HCT116 (cell line): ENCODE data around the gene NF2. TPM values are rescaled to one million over a fixed set of nuclear protein-coding genes. Genes with fewer than 3 reads are reported as not detected.

Source experiments
- ATAC-seq: fragments of 200-7000 bp; cut with Tn5 transposase; 2 replicates; pipeline ENCODE4 v1.9.1; 2020; ENCODE audit warnings: mild to moderate bottlenecking, moderate library complexity
- BruUV-seq: library from RNA; stranded (reverse); fragments of 400-500 nt; replicated peaks from 2 replicates; lab custom pipeline; 2021; lab: Mats Ljungman, UMichigan
- CTCF ChIA-PET: fragments of 300-600 bp; sonication (Branson Sonifier 250); formaldehyde crosslinking; loops from one replicate; lab custom pipeline; 2021; ENCODE audit warnings: antibody characterized with exemption; lab: Charles Lee
- POLR2A ChIA-PET: fragments of 300-600, 350-600 bp; sonication (Branson Sonifier 250); formaldehyde crosslinking; loops from one replicate; lab custom pipeline; 2021; ENCODE audit warnings: antibody characterized with exemption; lab: Charles Lee
- RAD21 ChIA-PET, 2 experiments: fragments of 300-600 bp; sonication (Branson Sonifier 250); formaldehyde crosslinking; loops; one replicate each; lab custom pipeline; 2023; ENCODE audit warnings: low total read pairs in 2 of 2; ENCODE audit not compliant: uncharacterized antibody in 2 of 2, unreplicated experiment in 2 of 2, low non-redundant PET in 1 of 2; lab: Charles Lee
- DNase-seq: peaks from one replicate; pipeline ENCODE4 v3.0.0-alpha.2; 2010; ENCODE audit warnings: low read depth, low spot score
- H2AFZ ChIP-seq: fragments of 200-600 bp; shearing (Covaris generic), sonication (generic); 2 replicates; pipeline ENCODE4 v1.6.1; 2017; ENCODE audit warnings: low read depth, mixed run types, mixed read lengths, antibody characterized with exemption, low read length; ENCODE audit not compliant: poor library complexity, severe bottlenecking
- H3K27ac ChIP-seq: 2 replicates; pipeline ENCODE4 v1.5.1; 2012; ENCODE audit warnings: low read depth, low read length
- H3K27me3 ChIP-seq: fragments of 200-600 bp; sonication (generic); 2 replicates; pipeline ENCODE4 v1.6.1; 2016; ENCODE audit warnings: mixed run types, low read length, mixed read lengths; ENCODE audit not compliant: insufficient read depth
- H3K36me3 ChIP-seq, 2 experiments: fragments of 200-500 bp in 1 of 2; fragments of 200-600 bp in 1 of 2; sonication (Bioruptor generic) in 1 of 2; sonication (generic) in 1 of 2; 2 replicates each; pipeline versions ENCODE4 v1.5.1 to v1.6.1; 2014 to 2016; ENCODE audit warnings: low read length in 2 of 2, inconsistent platforms in 1 of 2, mixed read lengths in 1 of 2, mixed run types in 1 of 2; ENCODE audit not compliant: insufficient read depth in 2 of 2, control insufficient read depth in 1 of 2
- H3K4me1 ChIP-seq, 2 experiments: fragments of 200-600 bp in 1 of 2; sonication (generic) in 1 of 2; 2 replicates each; pipeline versions ENCODE4 v1.5.1 to v1.6.1; 2012 to 2017; ENCODE audit warnings: low read length in 2 of 2, inconsistent platforms in 1 of 2, mild to moderate bottlenecking in 1 of 2, mixed read lengths in 1 of 2, mixed run types in 1 of 2, moderate library complexity in 1 of 2; ENCODE audit not compliant: insufficient read depth in 2 of 2, control insufficient read depth in 1 of 2
- H3K4me2 ChIP-seq: fragments of 200-600 bp; sonication (generic); 2 replicates; pipeline ENCODE4 v1.6.1; 2017; ENCODE audit warnings: mixed run types, low read length, mixed read lengths
- H3K4me3 ChIP-seq, 2 experiments: fragments of 200-600 bp in 1 of 2; sonication (generic) in 1 of 2; replicated peaks in 1 of 2; 2 replicates each; pipeline ENCODE4 v1.5.1; 2011 to 2016; ENCODE audit warnings: low read length in 2 of 2, control low read depth in 1 of 2, low read depth in 1 of 2, mild to moderate bottlenecking in 1 of 2, mixed read lengths in 1 of 2, mixed run types in 1 of 2
- H3K79me2 ChIP-seq: fragments of 200-600 bp; sonication (generic); 2 replicates; pipeline ENCODE4 v1.6.1; 2017; ENCODE audit warnings: mild to moderate bottlenecking, mixed run types, low read length, moderate library complexity, mixed read lengths; ENCODE audit not compliant: insufficient read depth
- H3K9ac ChIP-seq: fragments of 200-600 bp; sonication (generic); 2 replicates; pipeline ENCODE4 v1.6.1; 2016; ENCODE audit warnings: low read length, mixed read lengths
- H3K9me2 ChIP-seq: fragments of 200-600 bp; sonication (generic), shearing (Covaris generic); 2 replicates; pipeline ENCODE4 v1.6.1; 2017; ENCODE audit warnings: mixed run types, mild to moderate bottlenecking, moderate library complexity; ENCODE audit not compliant: insufficient read depth
- H3K9me3 ChIP-seq, 2 experiments: fragments of 200-500 bp in 1 of 2; fragments of 200-600 bp in 1 of 2; sonication (Bioruptor generic) in 1 of 2; sonication (generic) in 1 of 2; 2 replicates each; pipeline ENCODE4 v1.6.1; 2014 to 2017; ENCODE audit warnings: low read length in 2 of 2, mixed read lengths in 2 of 2, inconsistent platforms in 1 of 2, low read depth in 1 of 2, mild to moderate bottlenecking in 1 of 2, mixed run types in 1 of 2, moderate library complexity in 1 of 2; ENCODE audit not compliant: control insufficient read depth in 1 of 2, insufficient read depth in 1 of 2
- H4K20me1 ChIP-seq: fragments of 200-600 bp; sonication (generic), shearing (Covaris generic); 2 replicates; pipeline ENCODE4 v1.6.1; 2017; ENCODE audit warnings: mixed run types, mild to moderate bottlenecking, moderate library complexity; ENCODE audit not compliant: insufficient read depth
- CBX3 ChIP-seq: IDR thresholded peaks from 2 replicates; pipeline ENCODE4 v1.6.1; 2012; ENCODE audit warnings: low read depth
- CEBPB ChIP-seq: IDR thresholded peaks from 2 replicates; pipeline ENCODE4 v1.6.1; 2012; ENCODE audit warnings: low read depth
- EGR1 ChIP-seq: IDR thresholded peaks from 2 replicates; pipeline ENCODE4 v1.6.1; 2012; ENCODE audit warnings: low read depth
- ELF1 ChIP-seq: IDR thresholded peaks from 2 replicates; pipeline ENCODE4 v1.6.1; 2012; ENCODE audit warnings: low read depth, borderline replicate concordance
- EZH2phosphoT487 ChIP-seq: fragments of 200-600 bp; IDR thresholded peaks from 2 replicates; pipeline ENCODE4 v1.6.1; 2018; ENCODE audit warnings: antibody characterized with exemption, borderline replicate concordance
- FOSL1 ChIP-seq: IDR thresholded peaks from 2 replicates; pipeline ENCODE4 v1.6.1; 2012; ENCODE audit warnings: low read depth
- JUND ChIP-seq: IDR thresholded peaks from 2 replicates; pipeline ENCODE4 v1.6.1; 2012
- POLR2A ChIP-seq: IDR thresholded peaks from 2 replicates; pipeline ENCODE4 v1.7.0; 2011; ENCODE audit warnings: borderline replicate concordance; ENCODE audit not compliant: insufficient read depth, insufficient read length; ENCODE audit errors: extremely low read depth
- POLR2AphosphoS5 ChIP-seq: IDR thresholded peaks from 2 replicates; pipeline ENCODE4 v1.6.1; 2011; ENCODE audit warnings: mild to moderate bottlenecking, low read depth, low read length, moderate library complexity
- RAD21 ChIP-seq: IDR thresholded peaks from 2 replicates; pipeline ENCODE4 v1.6.1; 2012; ENCODE audit warnings: low read depth, mild to moderate bottlenecking
- SIN3A ChIP-seq: IDR thresholded peaks from 2 replicates; pipeline ENCODE4 v1.6.1; 2012; ENCODE audit warnings: low read depth
- SRF ChIP-seq: IDR thresholded peaks from 2 replicates; pipeline ENCODE4 v1.6.1; 2012; ENCODE audit warnings: low read depth
- TCF7L2 ChIP-seq: IDR thresholded peaks from 2 replicates; pipeline ENCODE4 v1.7.0; 2011; ENCODE audit warnings: borderline replicate concordance, inconsistent platforms; ENCODE audit not compliant: insufficient read depth, insufficient read length; ENCODE audit errors: extremely low read depth
- YY1 ChIP-seq: IDR thresholded peaks from 2 replicates; pipeline ENCODE4 v1.6.1; 2011; ENCODE audit warnings: low read length, low read depth, moderate library complexity, mild to moderate bottlenecking; ENCODE audit not compliant: insufficient replicate concordance; ENCODE audit errors: extremely low read depth
- ZFX ChIP-seq: fragments of 450-650 bp; IDR thresholded peaks from 2 replicates; pipeline ENCODE4 v1.6.1; 2017
- ZNF274 ChIP-seq: fragments of 200-500 bp; sonication (Bioruptor generic); IDR thresholded peaks from 2 replicates; pipeline ENCODE4 v1.6.1; 2014; ENCODE audit warnings: mild to moderate bottlenecking, low read depth, low read length, inconsistent platforms
- intact Hi-C: fragments of 100-400 bp; cut with micrococcal nuclease; formaldehyde crosslinking; loops from 2 replicates; pipeline ENCODE4 v1.10.0; 2022
- total RNA-seq: library from RNA; stranded (reverse); gene quantifications from one replicate; pipeline ENCODE4 v1.2.1, GENCODE V29; 2021; ENCODE audit not compliant: unreplicated experiment
- TF ChIP-seq, protein P1 (sequence below): IDR thresholded peaks from 2 replicates; pipeline ENCODE4 v1.6.1; 2011; ENCODE audit warnings: mild to moderate bottlenecking, low read length, moderate library complexity; ENCODE audit not compliant: insufficient replicate concordance; ENCODE audit errors: extremely low read depth
- TF ChIP-seq, protein P2 (sequence below), 3 experiments: fragments of 200-600 bp in 1 of 3; sonication (generic) in 1 of 3; IDR thresholded peaks in 2 of 3; conservative IDR thresholded peaks in 1 of 3; 2 replicates each; pipeline ENCODE4 v1.5.1; 2012 to 2017; ENCODE audit warnings: low read depth in 2 of 3, low read length in 2 of 3, antibody characterized with exemption in 1 of 3, borderline replicate concordance in 1 of 3, control low read depth in 1 of 3, mild to moderate bottlenecking in 1 of 3, mixed read lengths in 1 of 3, mixed run types in 1 of 3, moderate library complexity in 1 of 3; ENCODE audit not compliant: insufficient read depth in 1 of 3
- TF ChIP-seq, protein P3 (sequence below): IDR thresholded peaks from 2 replicates; pipeline ENCODE4 v1.6.1; 2012
- TF ChIP-seq, protein P4 (sequence below): IDR thresholded peaks from 2 replicates; pipeline ENCODE4 v1.6.1; 2012

The NF2 gene
- total RNA-seq, 1 experiment from 2014 or later: 70.2 TPM

DNA sequence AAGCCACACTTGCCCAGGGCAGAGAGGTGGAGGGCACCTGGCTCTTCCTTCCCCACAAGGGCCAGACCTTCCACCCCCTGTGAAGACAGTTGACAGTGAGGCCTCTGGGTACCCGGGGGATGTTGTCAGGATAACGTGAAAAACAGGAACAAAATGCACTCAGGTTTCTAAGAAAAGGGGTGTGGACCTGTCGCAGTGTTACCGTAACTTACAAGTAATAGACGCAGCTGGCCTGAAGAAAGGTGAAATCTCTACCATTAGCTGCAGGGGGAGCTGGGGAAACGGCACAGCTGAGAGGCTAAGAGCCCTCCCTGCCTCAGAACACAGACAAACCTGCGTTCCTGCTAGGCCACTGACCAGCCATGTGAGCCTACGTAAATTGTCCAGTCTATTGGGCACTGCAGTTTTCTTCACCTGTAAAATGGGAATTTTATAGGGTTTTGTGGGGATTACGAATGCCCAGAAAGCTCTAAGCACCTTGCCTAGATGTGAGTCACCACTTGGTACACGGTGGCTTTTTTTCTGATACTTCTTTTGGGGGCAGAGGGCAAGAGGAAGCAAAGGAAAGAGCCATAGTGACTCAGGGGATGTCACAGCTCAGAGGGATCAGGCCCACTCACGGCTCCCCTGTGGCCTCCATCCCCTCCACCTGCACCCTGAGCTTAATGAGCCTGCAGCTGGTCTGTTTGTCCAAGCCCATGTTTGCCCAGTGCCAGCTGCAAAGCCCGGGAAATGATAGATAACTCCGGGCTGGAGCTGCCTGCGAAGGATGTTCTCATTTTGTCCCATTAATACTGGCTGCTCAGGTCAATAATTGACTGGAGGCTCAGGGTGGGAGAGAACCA, 97.9 kb downstream of the NF2 start:
- ChIA-PET POLR2A (interaction anchor here (1.1 to 1.7 kb wide), 3 partner anchors 66 to 387 kb away, joined by 3 to 5 read pairs (median 4); partner anchors contain the start of genes UQCR10 and ZMAT5), CTCF (interaction anchor here (0.7 to 3.1 kb wide), 12 partner anchors 10 to 587 kb away, joined by 3 to 29 read pairs (median 4); no protein-coding TSS in a partner anchor), RAD21 (interaction anchor here (0.6 to 1.0 kb wide), 7 partner anchors 12 to 388 kb away, joined by 3 to 6 read pairs (median 4); partner anchors contain the start of genes UQCR10 (in 1 of the 2) and ZMAT5 (in 1 of the 2))
- H3K4me2 ChIP-seq: peak overlapping the region; percentile 61
- H3K4me3 ChIP-seq: 0 out of 4 replicates have a peak overlapping the region, but pooled peaks of 1 of the 2 experiments have one; percentile 9
- DNase-seq (peak; percentile 51), ATAC-seq (peak; percentile 74)
- intact Hi-C loops: loop anchor here (1.0 kb wide), 2 partner anchors 304 to 388 kb away; no protein-coding TSS in a partner anchor
- peaks cover 36 to 41% of the 10 kb centered on the region in 2 experiments for H3K4me1 ChIP-seq
- no peaks in the 10 kb centered on the region for H4K20me1 ChIP-seq
- no peak overlapping the region for H3K9ac ChIP-seq
- H3K79me2 ChIP-seq: no peaks in the 10 kb centered on the region
- H3K9me3 ChIP-seq: no peaks in the 10 kb centered on the region
- H3K9me2 ChIP-seq: no peaks in the 10 kb centered on the region
- H2AFZ ChIP-seq: no peak overlapping the region
- no TSS peak for BruUV-seq
- H3K27me3 ChIP-seq: no peaks in the 10 kb centered on the region
- H3K36me3 ChIP-seq: no peaks in the 10 kb centered on the region
- H3K27ac ChIP-seq: peak overlapping the region; percentile 38
- TF ChIP-seq, protein P1, sequence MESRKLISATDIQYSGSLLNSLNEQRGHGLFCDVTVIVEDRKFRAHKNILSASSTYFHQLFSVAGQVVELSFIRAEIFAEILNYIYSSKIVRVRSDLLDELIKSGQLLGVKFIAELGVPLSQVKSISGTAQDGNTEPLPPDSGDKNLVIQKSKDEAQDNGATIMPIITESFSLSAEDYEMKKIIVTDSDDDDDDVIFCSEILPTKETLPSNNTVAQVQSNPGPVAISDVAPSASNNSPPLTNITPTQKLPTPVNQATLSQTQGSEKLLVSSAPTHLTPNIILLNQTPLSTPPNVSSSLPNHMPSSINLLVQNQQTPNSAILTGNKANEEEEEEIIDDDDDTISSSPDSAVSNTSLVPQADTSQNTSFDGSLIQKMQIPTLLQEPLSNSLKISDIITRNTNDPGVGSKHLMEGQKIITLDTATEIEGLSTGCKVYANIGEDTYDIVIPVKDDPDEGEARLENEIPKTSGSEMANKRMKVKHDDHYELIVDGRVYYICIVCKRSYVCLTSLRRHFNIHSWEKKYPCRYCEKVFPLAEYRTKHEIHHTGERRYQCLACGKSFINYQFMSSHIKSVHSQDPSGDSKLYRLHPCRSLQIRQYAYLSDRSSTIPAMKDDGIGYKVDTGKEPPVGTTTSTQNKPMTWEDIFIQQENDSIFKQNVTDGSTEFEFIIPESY: no peak
- no peak for TF ChIP-seq YY1
- TF ChIP-seq SRF: no peak
- TF ChIP-seq, protein P2, sequence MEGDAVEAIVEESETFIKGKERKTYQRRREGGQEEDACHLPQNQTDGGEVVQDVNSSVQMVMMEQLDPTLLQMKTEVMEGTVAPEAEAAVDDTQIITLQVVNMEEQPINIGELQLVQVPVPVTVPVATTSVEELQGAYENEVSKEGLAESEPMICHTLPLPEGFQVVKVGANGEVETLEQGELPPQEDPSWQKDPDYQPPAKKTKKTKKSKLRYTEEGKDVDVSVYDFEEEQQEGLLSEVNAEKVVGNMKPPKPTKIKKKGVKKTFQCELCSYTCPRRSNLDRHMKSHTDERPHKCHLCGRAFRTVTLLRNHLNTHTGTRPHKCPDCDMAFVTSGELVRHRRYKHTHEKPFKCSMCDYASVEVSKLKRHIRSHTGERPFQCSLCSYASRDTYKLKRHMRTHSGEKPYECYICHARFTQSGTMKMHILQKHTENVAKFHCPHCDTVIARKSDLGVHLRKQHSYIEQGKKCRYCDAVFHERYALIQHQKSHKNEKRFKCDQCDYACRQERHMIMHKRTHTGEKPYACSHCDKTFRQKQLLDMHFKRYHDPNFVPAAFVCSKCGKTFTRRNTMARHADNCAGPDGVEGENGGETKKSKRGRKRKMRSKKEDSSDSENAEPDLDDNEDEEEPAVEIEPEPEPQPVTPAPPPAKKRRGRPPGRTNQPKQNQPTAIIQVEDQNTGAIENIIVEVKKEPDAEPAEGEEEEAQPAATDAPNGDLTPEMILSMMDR (IDR thresholded peaks at IDR 0.05 in 2 of 3, conservative IDR thresholded peaks at IDR 0.05 in 1 of 3; ENCODE audit: borderline replicate concordance in 1 of 3, insufficient read depth in 1 of 3, low read depth in 2 of 3, low read length in 2 of 3): peak; percentile 39 to 59 (median 51); a peak in 5 of 6 replicates
- TF ChIP-seq ZFX: no peak
- no peak for TF ChIP-seq POLR2A
- peak; percentile 50; the same call in 1 of the 2 replicates for TF ChIP-seq FOSL1
- no peak for TF ChIP-seq ELF1
- TF ChIP-seq EZH2phosphoT487: no peak
- no peak; the same call in 1 of the 2 replicates for TF ChIP-seq JUND
- no peak for TF ChIP-seq TCF7L2
- TF ChIP-seq, protein P3, sequence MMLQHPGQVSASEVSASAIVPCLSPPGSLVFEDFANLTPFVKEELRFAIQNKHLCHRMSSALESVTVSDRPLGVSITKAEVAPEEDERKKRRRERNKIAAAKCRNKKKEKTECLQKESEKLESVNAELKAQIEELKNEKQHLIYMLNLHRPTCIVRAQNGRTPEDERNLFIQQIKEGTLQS: no peak
- peak; percentile 73; the same call in 1 of the 2 replicates for TF ChIP-seq CBX3
- TF ChIP-seq CEBPB: no peak
- TF ChIP-seq, protein P4, sequence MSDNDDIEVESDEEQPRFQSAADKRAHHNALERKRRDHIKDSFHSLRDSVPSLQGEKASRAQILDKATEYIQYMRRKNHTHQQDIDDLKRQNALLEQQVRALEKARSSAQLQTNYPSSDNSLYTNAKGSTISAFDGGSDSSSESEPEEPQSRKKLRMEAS: no peak
- TF ChIP-seq RAD21: peak; percentile 67
- no peak for TF ChIP-seq SIN3A
- no peak for TF ChIP-seq ZNF274
- TF ChIP-seq EGR1: no peak
- TF ChIP-seq POLR2AphosphoS5: no peak
